NB4 (cell line): ENCODE results near the gene ACACA.

ENCODE experiments used
- DNase-seq: peaks from one replicate; pipeline ENCODE4 v3.0.0; 2010; ENCODE audit warnings: low read depth
- H3K4me3 ChIP-seq: one replicate; pipeline ENCODE4 v1.5.1; 2011; ENCODE audit warnings: mild to moderate bottlenecking, low read depth, low read length, moderate library complexity
- MYC ChIP-seq: IDR thresholded peaks from 2 replicates; pipeline ENCODE4 v1.6.1; 2011; ENCODE audit warnings: low read depth, low read length
- POLR2A ChIP-seq: IDR thresholded peaks from 2 replicates; pipeline ENCODE4 v1.6.1; 2011; ENCODE audit warnings: mild to moderate bottlenecking; ENCODE audit not compliant: insufficient read length; ENCODE audit errors: extremely low read depth
- TF ChIP-seq, protein P1 (sequence below): IDR thresholded peaks from 2 replicates; pipeline ENCODE4 v1.6.1; 2011; ENCODE audit warnings: low read depth, low read length
- TF ChIP-seq, protein P2 (sequence below): IDR thresholded peaks from one replicate; pipeline ENCODE4 v1.5.1; 2012; ENCODE audit warnings: low read depth, low read length

Gene ACACA

DNA sequence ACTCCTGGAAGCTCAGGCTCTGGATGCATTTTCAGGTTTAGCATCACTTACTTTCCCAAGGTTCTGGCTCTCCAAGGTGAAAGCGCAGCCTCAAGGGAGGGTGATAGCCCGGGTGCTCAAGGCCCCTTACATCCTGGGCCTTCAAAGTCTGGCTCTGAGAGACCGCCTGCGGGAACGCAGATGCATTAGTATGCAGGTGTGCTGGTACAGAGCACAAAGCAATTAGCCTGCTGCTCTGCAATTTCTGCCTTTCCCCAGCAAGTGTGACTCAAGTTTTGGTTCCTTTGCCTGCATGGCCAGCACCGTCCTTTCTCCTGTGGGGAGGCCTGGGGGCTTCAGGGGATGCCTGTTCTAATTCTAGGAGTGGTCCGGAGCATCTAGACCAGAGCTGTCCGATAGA is 341.7 kb downstream of the ACACA start:
- DNase-seq: no peak
- TF ChIP-seq, protein P1, sequence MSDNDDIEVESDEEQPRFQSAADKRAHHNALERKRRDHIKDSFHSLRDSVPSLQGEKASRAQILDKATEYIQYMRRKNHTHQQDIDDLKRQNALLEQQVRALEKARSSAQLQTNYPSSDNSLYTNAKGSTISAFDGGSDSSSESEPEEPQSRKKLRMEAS: no peak
- no peak for TF ChIP-seq POLR2A
- TF ChIP-seq, protein P2, sequence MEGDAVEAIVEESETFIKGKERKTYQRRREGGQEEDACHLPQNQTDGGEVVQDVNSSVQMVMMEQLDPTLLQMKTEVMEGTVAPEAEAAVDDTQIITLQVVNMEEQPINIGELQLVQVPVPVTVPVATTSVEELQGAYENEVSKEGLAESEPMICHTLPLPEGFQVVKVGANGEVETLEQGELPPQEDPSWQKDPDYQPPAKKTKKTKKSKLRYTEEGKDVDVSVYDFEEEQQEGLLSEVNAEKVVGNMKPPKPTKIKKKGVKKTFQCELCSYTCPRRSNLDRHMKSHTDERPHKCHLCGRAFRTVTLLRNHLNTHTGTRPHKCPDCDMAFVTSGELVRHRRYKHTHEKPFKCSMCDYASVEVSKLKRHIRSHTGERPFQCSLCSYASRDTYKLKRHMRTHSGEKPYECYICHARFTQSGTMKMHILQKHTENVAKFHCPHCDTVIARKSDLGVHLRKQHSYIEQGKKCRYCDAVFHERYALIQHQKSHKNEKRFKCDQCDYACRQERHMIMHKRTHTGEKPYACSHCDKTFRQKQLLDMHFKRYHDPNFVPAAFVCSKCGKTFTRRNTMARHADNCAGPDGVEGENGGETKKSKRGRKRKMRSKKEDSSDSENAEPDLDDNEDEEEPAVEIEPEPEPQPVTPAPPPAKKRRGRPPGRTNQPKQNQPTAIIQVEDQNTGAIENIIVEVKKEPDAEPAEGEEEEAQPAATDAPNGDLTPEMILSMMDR: no peak
- TF ChIP-seq MYC: no peak
- no peak overlapping the region for H3K4me3 ChIP-seq

DNA sequence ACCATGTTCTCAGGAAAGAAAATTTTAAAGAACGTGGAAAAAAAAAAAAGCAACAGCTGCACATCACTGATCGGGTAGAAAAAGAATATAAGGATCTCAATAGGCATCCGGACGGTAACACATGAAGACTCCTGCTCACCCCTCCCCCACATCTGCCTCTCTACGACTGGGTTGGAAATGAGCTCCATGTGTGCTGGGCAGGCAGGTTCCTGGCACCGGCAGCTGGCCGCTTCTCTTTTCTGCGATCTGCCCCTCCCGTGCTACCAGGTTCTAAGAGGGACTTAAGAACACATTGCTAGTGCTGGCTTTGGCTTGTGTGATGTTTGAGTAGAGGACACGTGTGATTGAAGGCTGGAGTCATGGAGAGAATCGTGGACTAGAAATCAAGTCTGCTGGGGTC is 342.4 kb downstream of the ACACA start:
- no peak for DNase-seq
- no peak overlapping the region for H3K4me3 ChIP-seq
- TF ChIP-seq, protein P1: no peak
- TF ChIP-seq, protein P2: no peak
- TF ChIP-seq POLR2A: no peak
- no peak for TF ChIP-seq MYC

DNA sequence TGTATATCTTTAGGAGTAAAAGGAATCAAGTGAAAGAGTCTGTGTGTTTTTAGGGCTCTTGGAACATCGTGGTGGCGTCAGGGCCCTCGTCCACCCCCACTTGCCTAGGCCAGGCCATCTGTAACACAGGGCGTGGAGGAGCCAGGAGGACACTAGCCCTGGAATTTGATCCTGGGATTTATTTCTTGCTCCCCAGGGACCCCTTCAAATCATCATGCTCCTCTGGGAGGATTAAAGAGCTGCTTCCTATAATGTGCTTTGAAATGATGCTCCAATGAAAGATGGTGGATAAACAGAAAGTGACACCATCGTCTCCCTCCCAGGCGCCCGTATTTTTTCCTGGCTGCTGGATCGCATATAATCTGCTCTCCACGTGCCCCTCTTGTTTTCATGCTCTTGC is 344.6 kb downstream of the ACACA start:
- DNase-seq: no peak
- TF ChIP-seq POLR2A: no peak
- TF ChIP-seq, protein P1: no peak
- H3K4me3 ChIP-seq: no peak overlapping the region

DNA sequence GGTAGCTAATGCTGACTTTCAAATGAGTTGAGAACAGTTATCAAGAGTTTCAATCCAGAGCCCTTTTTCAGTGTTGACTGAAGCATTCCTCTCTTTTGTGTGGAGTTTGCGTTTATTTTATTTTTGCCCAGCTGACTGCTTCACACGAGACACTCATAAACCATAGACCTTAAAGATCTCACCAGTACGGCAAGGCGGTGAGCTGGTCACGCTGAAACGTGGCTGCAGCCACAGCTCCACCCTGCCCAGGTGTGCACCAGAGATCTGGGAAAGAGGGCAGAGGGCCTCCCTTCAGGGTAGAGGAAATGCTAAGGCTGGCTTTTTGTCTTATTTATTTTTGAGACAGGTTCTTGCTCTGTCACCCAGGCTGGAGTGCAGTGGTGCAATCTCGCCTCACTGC is 345.7 kb downstream of the ACACA start:
- DNase-seq: no peak
- TF ChIP-seq, protein P2: no peak
- TF ChIP-seq, protein P1: no peak
- TF ChIP-seq MYC: no peak
- no peak overlapping the region for H3K4me3 ChIP-seq

DNA sequence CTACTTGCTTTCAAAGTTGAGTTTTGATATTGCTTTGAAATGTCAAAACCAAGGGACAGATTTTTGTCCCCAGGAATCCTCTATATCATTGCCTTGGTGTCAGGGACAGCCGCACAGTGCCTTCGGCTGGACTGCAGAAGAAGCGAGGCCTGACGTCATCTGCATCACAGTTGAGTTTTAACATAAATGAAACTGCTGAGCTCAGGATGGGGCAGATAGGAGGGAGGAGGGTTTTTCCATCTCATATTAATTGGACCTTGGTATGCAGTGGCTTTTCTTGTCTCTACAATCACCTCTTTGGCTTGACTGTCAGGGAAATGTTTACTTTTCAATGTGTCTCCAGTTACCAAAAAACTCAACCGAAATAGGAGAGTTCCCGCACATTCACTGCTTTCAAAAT is 346.5 kb downstream of the ACACA start:
- no peak for DNase-seq
- no peak overlapping the region for H3K4me3 ChIP-seq
- TF ChIP-seq, protein P2: no peak
- TF ChIP-seq MYC: no peak
- no peak for TF ChIP-seq POLR2A
- TF ChIP-seq, protein P1: no peak

DNA sequence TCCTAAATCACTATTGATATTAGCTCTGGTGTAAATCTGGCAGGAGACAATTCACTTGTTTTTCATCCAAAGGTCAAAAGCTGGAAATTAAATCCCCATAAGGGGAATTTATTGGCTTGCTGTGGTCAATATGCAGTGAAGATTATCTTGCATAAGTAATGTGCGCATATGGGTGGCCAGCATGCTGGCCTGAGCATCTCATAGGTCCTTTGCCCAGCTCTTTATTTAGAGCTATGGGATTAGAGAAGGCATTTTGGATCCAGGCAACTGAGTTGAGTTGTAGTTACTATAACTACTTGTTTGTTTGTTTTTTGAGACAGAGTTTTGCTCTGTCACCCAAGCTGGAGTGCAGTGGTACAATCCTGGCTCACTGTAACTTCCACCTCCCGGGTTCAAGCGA is 347.1 kb downstream of the ACACA start:
- no peak for TF ChIP-seq POLR2A
- TF ChIP-seq, protein P1: no peak
- H3K4me3 ChIP-seq: no peak overlapping the region
- DNase-seq: no peak

DNA sequence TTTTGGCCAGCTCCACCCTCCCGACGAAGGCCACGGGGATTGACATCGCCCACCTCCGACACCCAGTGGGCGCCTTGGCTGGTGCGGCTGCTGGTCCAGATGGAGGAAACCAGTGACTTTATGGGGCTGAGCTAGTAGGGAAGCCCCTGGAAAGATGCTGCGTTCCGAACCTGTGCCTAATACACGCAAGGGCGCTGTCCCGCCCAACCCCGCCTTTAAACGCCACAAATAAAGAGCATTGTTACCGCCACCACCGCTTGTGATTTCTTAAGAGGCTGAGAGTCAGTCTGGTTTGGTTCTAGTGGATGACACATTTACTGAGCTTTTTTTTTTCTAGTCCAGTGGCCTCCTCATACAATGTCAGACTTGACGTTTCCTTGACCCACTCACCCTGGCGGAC is 350.0 kb downstream of the ACACA start:
- no peak overlapping the region for H3K4me3 ChIP-seq
- DNase-seq: no peak
- TF ChIP-seq, protein P1: no peak
- no peak for TF ChIP-seq MYC
- TF ChIP-seq, protein P2: no peak
- no peak for TF ChIP-seq POLR2A
